Measurements from ENCODE around the gene EIF4EBP3.

Gene EIF4EBP3

GRCh38 chr5:140557136-140557805 lies 9.8 kb downstream of the EIF4EBP3 start, which contains the start of gene SRA1:
Gene SRA1, minus strand, starts transcription at chr5:140557473. Its CDS starts 21 bp downstream, at chr5:140557452.
- peak; percentile 63 to 69 for DNase-seq (ENCODE audit: low read depth in 2 of 2)

- DNase-seq (ENCODE audit: low read depth in 2 of 2), result no peak
Observed at GRCh38 chr5:140557965-140558364, 10.5 kb downstream of the EIF4EBP3 start.

- no peak for DNase-seq (ENCODE audit: low read depth in 2 of 2)
Observed at GRCh38 chr5:140558542-140558941, 11.1 kb downstream of the EIF4EBP3 start.

- no peak for DNase-seq (ENCODE audit: low read depth in 2 of 2)
Observed at GRCh38 chr5:140560227-140560626, 12.8 kb downstream of the EIF4EBP3 start.

GRCh38 chr5:140561753-140562523 lies 14.5 kb downstream of the EIF4EBP3 start:
- no peak for DNase-seq (ENCODE audit: low read depth in 2 of 2)

- no peak for DNase-seq (ENCODE audit: low read depth in 2 of 2)
Observed at GRCh38 chr5:140563596-140563995, 16.1 kb downstream of the EIF4EBP3 start.

GRCh38 chr5:140564196-140565023 lies 16.9 kb downstream of the EIF4EBP3 start, which contains the start of the genes APBB3 and SLC35A4:
Gene APBB3, minus strand, starts transcription at chr5:140564598. Its CDS starts 353 bp downstream, at chr5:140564245.
Gene SLC35A4, plus strand, starts transcription at chr5:140564828. Its CDS starts 2,342 bp downstream, at chr5:140567170.
- peak; percentile 96 to 97 for DNase-seq (ENCODE audit: low read depth in 2 of 2)

GRCh38 chr5:140565024-140565779 lies 17.7 kb downstream of the EIF4EBP3 start:
- DNase-seq (ENCODE audit: low read depth in 2 of 2), result no peak

- DNase-seq (ENCODE audit: low read depth in 2 of 2), result no peak
Observed at GRCh38 chr5:140565780-140566095, 18.3 kb downstream of the EIF4EBP3 start.

GRCh38 chr5:140566665-140567064 lies 19.2 kb downstream of the EIF4EBP3 start:
- DNase-seq (ENCODE audit: low read depth in 2 of 2), result no peak

GRCh38 chr5:140567136-140567818 lies 19.8 kb downstream of the EIF4EBP3 start:
- DNase-seq (ENCODE audit: low read depth in 2 of 2), result no peak

GRCh38 chr5:140567871-140568270 lies 20.4 kb downstream of the EIF4EBP3 start:
- no peak for DNase-seq (ENCODE audit: low read depth in 2 of 2)

- DNase-seq (ENCODE audit: low read depth in 2 of 2), result no peak
Observed at GRCh38 chr5:140568443-140569063, 21.1 kb downstream of the EIF4EBP3 start.

- DNase-seq (ENCODE audit: low read depth in 2 of 2), result no peak
Observed at GRCh38 chr5:140569197-140569596, 21.7 kb downstream of the EIF4EBP3 start.

GRCh38 chr5:140570058-140570457 lies 22.6 kb downstream of the EIF4EBP3 start:
- no peak for DNase-seq (ENCODE audit: low read depth in 2 of 2)

- DNase-seq (ENCODE audit: low read depth in 2 of 2), result no peak
Observed at GRCh38 chr5:140570488-140570887, 23.0 kb downstream of the EIF4EBP3 start.

GRCh38 chr5:140571105-140571504 lies 23.6 kb downstream of the EIF4EBP3 start:
- DNase-seq (ENCODE audit: low read depth in 2 of 2), result no peak

- DNase-seq (ENCODE audit: low read depth in 2 of 2), result no peak
Observed at GRCh38 chr5:140573683-140574082, 26.2 kb downstream of the EIF4EBP3 start.

- no peak for DNase-seq (ENCODE audit: low read depth in 2 of 2)
Observed at GRCh38 chr5:140574165-140574564, 26.7 kb downstream of the EIF4EBP3 start.

- no peak for DNase-seq (ENCODE audit: low read depth in 2 of 2)
Observed at GRCh38 chr5:140575309-140575708, 27.8 kb downstream of the EIF4EBP3 start.
